SW480 (cell line): ENCODE data around the gene MYLK4.
A peak's percentile ranks its signal among the peaks of the same experiment; 100 is the strongest.

ENCODE experiments used
- DNase-seq: peaks from one replicate; pipeline ENCODE4 v3.0.0-alpha.2; 2016; ENCODE audit warnings: low spot score

The MYLK4 gene

GRCh38 chr6:2656460-2657079, 94.2 kb downstream of the MYLK4 start:
- no peak for DNase-seq

GRCh38 chr6:2655844-2656433, 94.8 kb downstream of the MYLK4 start:
- DNase-seq, result no peak

- DNase-seq, result no peak
These were observed 97.2 kb downstream of the MYLK4 start for GRCh38 chr6:2653369-2654032.

GRCh38 chr6:2652611-2653010, 98.1 kb downstream of the MYLK4 start:
- no peak for DNase-seq

GRCh38 chr6:2651961-2652360, 98.8 kb downstream of the MYLK4 start:
- DNase-seq, result no peak

- no peak for DNase-seq
These were observed 99.2 kb downstream of the MYLK4 start for GRCh38 chr6:2651536-2651935.

GRCh38 chr6:2646346-2646745, 104.4 kb downstream of the MYLK4 start:
- DNase-seq, result no peak

GRCh38 chr6:2643935-2644539, 106.7 kb downstream of the MYLK4 start:
- DNase-seq, result no peak

GRCh38 chr6:2643130-2643529, 107.6 kb downstream of the MYLK4 start:
- DNase-seq, result no peak

GRCh38 chr6:2641044-2641725, 109.5 kb downstream of the MYLK4 start:
- DNase-seq, result no peak

- DNase-seq, result no peak
These were observed 110.2 kb downstream of the MYLK4 start for GRCh38 chr6:2640551-2640950.

GRCh38 chr6:2639896-2640295, 110.8 kb downstream of the MYLK4 start:
- DNase-seq, result no peak

GRCh38 chr6:2639167-2639566, 111.6 kb downstream of the MYLK4 start:
- DNase-seq, result no peak

- DNase-seq, result no peak
These were observed 114.0 kb downstream of the MYLK4 start for GRCh38 chr6:2636672-2637071.

- no peak for DNase-seq
These were observed 114.8 kb downstream of the MYLK4 start for GRCh38 chr6:2635911-2636310.

GRCh38 chr6:2634139-2634964, 116.4 kb downstream of the MYLK4 start:
- peak; percentile 88 for DNase-seq

- DNase-seq, result no peak
These were observed 117.0 kb downstream of the MYLK4 start for GRCh38 chr6:2633736-2634135.

GRCh38 chr6:2632976-2633584, 117.6 kb downstream of the MYLK4 start:
- no peak for DNase-seq

GRCh38 chr6:2632368-2632767, 118.4 kb downstream of the MYLK4 start:
- no peak for DNase-seq

- no peak for DNase-seq
These were observed 119.7 kb downstream of the MYLK4 start for GRCh38 chr6:2630891-2631571.

GRCh38 chr6:2630359-2630758, 120.4 kb downstream of the MYLK4 start:
- DNase-seq, result peak; percentile 49
